GM21515 (cell line): ENCODE measurements around the gene ALS2CL.
"Not testable (repeated sequence)": the region's sequence is repeated elsewhere in the genome, so short reads cannot be mapped to it uniquely, and the experiment has no call there.

Source experiments
- ATAC-seq: cut with Tn5 transposase; IDR thresholded peaks from one replicate; pipeline ENCODE4 v1.9.1; 2021; ENCODE audit not compliant: unreplicated experiment

ALS2CL gene, protein sequence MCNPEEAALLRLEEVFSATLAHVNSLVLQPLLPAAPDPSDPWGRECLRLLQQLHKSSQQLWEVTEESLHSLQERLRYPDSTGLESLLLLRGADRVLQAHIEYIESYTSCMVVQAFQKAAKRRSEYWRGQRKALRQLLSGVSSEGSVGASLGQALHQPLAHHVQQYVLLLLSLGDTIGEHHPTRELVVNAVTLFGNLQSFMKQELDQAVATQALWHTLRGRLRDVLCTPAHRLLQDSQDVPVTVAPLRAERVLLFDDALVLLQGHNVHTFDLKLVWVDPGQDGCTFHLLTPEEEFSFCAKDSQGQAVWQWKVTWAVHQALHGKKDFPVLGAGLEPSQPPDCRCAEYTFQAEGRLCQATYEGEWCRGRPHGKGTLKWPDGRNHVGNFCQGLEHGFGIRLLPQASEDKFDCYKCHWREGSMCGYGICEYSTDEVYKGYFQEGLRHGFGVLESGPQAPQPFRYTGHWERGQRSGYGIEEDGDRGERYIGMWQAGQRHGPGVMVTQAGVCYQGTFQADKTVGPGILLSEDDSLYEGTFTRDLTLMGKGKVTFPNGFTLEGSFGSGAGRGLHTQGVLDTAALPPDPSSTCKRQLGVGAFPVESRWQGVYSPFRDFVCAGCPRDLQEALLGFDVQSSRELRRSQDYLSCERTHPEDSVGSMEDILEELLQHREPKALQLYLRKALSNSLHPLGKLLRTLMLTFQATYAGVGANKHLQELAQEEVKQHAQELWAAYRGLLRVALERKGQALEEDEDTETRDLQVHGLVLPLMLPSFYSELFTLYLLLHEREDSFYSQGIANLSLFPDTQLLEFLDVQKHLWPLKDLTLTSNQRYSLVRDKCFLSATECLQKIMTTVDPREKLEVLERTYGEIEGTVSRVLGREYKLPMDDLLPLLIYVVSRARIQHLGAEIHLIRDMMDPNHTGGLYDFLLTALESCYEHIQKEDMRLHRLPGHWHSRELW

DNA sequence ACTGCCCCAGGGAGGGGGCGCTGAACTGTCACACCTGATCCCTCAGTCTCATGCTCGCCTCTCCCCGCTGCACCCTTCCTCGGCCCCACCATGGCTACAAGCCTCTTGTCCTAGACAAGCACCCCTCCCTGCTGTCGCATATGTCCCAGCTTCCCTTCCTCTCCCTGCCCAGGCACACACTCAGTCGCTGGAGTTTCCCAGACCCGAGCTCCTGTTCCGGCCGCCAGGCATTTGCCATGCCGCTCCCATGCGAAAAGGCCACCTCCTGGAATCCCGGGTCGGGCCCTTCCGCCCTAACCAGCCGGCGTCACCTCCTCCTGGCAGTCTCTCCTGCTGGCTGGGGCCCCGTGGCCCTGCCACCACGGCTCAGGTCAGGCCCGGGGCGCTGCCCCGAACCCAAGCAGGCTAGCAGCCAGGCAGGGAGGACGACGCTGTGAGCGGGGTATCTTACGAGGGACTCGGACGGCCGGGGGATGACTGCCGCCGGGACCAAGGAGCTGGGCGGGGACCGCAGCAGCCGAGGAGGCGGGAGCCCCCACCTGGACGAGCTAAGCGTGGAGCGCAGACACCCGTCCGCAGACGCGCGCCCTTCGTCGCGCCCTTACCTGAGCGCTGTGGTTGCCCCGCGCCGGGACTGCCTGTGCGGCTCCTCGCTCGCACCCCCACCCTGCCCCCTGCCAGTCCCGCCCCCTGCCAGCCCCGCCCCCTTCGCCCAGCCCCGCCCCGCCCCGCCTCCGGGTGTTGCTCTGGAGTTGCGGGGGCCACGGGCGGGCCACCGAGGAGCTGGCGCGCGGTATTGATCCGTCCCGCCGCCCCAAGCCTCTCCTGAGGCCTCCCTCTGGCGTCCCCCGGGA lies at the start of gene ALS2CL:
Gene ALS2CL, minus strand, starts transcription at position 642 of the 854 bp plus-strand sequence. CDS start 4,239 bp downstream, outside the sequence.
- no peak for ATAC-seq

- no peak for ATAC-seq
Measured at GRCh38 chr3:46742992-46743585, 49.6 kb upstream of the ALS2CL start.

- ATAC-seq = not testable (repeated sequence)
Measured at GRCh38 chr3:46739565-46739964, 46.1 kb upstream of the ALS2CL start.

- ATAC-seq = no peak
Measured at GRCh38 chr3:46737329-46737731, 43.9 kb upstream of the ALS2CL start.

GRCh38 chr3:46736006-46736872 lies 42.8 kb upstream of the ALS2CL start:
- ATAC-seq = no peak

DNA sequence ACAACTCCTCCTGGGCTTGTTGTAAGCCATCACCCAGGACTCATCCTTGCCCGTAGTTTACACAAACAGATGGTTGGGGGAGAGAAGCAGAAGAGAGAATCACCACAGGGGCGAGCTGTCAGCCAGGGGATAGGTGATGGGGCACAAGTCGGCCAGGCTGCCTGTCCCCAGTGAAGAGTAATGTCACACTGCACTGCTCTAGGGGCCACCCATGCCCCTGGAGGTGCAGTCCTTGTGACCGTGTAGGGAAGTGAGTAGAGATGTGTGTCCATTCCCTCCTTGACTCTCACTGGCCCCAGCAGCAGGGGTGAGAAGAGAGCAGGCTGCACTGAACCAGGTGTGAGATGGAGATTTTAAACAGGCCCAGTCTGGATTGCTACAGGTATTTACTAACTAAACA lies 41.3 kb upstream of the ALS2CL start:
- no peak for ATAC-seq

DNA sequence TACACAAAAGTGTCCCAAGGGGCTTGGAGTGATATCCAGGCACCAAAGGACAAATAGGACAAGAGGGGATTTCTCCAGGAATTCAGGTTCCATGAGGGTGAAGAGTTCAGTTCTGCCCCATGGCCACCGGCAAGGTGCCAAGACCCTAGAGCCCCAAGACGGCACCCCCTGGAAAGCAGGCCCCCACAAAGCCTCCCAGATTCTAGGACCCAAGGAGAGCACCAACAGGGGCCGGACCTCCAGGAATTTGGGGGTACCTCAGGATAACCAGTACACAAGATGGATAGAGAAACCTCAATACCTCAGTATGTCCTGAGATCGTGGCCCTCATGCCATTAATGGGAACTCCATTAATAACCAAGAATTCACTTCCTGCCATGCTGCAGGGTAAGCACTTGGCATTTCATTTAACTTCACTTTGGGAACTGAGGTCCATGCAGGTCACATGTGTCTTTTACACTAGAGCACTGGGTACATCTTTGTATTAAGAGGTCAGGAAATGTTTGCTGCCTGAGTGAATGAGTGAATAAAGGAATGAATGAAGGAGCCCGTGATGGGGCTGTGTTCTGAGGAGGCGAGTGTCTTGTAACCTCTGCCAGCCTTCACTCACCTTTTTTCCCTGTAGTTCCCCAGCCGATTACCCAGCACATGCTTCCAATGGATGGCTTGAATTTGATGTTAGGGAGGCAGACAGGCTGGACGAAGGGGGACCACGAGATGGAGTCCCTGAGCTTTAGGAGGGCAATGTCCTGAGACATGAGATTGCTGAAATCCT lies 39.7 kb upstream of the ALS2CL start:
- ATAC-seq = no peak

DNA sequence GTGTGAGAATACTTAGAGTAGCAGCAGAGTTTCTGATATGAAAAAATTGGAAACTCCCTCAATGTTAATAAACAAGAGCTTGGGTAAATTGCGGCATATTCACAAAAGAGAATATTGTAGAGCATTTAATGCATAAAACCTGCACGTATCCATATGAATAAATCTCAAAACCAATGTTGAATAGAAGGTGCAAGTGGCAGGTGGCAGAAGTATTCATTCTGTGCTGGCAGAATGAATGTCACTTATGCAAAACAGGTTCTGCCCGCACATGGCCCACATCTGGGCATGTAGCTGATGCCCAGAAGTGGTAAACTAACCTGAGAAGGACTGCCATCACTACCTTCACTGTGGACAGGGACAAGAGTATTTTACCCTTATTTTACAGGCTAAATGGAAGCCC lies 38.3 kb upstream of the ALS2CL start:
- ATAC-seq = no peak

DNA sequence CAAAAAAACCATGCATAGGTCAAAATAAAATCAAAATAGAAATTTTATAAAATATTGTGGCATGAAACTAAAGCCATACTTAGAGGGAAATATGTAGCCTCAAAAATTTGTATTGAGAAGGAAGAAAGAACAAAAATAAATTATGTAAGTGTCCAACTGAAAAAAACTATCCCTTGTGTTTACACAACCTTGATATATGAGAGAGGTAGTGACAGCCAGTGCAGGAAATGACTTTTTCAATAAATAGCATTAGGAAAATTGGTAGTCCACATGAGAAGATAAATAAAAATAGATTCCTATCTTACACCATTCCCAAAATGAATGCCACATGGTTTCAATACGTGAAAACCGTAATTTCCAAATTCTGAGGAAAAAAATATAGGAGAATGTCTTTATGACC lies 37.3 kb upstream of the ALS2CL start:
- ATAC-seq = no peak

DNA sequence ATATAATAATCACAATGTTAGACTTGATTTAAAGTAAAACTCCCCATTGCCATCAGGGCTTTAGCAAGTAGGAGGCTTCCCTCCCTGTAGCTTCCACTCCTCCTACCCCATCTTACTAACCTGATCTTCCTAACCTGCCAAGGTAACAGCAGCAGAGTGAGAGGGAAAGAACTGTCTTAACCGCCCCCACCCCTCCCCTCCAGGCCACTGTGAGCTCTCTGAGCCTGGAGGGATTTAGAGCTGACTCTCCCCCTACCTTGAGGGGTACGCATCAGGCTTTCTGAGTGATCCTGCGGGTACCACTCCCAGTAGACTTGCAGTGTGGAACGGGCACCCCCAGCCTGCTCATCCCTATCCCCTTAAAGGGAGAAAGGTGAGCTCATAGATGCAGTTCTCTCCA lies 35.6 kb upstream of the ALS2CL start:
- no peak for ATAC-seq

DNA sequence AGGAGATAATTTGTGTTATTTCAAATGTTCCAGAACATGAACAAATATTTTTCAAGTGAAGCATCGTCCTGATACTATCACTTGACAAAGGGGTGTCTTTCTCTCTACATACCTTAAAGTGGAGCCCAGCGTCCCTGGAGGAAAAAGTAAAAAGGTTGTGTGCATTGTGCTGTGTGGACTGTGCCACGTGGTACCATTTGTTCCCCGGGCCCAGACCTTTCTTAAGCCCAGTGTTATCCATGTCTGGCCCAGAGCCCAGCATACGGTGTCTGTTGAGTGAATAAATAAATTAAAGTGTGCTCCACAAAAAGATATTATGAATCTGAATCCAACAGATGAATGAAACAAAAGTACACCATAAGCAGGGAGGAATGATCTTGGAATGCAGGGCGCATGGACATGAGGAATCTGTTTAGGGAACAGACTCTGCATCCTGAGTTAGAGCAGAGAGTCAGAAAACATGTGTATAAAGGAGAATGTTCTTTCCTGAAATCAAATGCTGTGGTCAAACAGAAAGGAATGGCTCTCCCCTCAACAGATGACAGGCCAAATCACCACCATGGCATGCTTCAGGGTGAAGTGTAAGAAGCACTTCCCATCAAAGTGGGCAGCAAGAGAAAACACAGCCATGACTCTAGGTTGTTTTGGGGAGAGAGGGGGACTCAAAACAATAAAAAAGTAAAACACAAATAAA lies 32.3 kb upstream of the ALS2CL start:
- no peak for ATAC-seq

DNA sequence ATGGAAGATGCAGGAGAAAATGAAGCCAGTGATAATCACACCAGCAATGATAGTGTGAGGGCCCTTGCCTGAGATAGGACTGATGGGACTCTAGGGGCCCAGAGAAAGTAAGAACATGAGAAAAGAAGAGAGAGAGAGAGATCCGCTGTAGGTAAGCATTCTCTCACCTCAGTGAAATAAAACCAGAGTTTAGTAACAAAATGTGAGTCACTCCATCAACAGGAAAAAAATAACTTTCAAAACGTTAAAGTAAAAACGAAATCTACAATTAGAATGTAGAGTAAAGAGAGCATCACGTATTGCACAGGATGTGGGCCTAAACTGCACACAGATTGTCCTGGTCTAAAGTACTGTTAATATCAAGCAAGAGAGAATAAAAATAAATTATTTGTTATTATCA lies 30.9 kb upstream of the ALS2CL start:
- no peak for ATAC-seq

DNA sequence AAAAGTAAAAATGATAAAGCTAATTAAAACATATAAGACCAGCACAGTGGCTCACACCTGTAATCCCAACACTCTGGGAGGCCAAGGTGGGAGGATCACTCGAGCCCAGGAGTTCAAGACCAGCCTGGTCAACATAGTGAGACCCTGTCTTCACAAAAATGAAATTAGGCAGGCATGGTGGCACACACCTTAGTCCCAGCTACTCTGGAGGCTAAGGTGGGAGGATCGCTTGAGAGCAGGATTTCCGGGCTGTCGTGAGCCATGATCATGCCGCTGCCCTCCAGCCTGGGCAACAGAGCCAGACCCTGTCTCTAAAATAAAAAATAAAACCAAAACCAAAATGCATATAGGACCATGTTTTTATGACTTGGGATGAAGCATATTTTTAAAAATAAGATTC lies 29.0 kb upstream of the ALS2CL start:
- ATAC-seq = no peak

- no peak for ATAC-seq
Measured at GRCh38 chr3:46721009-46721408, 27.5 kb upstream of the ALS2CL start.

- no peak for ATAC-seq
Measured at GRCh38 chr3:46719735-46720271, 26.3 kb upstream of the ALS2CL start.

GRCh38 chr3:46719044-46719565 lies 25.6 kb upstream of the ALS2CL start:
- ATAC-seq = no peak

GRCh38 chr3:46717447-46718231 lies 24.2 kb upstream of the ALS2CL start, which contains the start of gene PRSS50:
Gene PRSS50 (minus strand): TSS chr3:46717869. CDS start chr3:46717824, 45 bp downstream.
- ATAC-seq = no peak
